SH-SY5Y (cell line): ENCODE data around the gene PDHA1.

Experiments used
- GATA2 ChIP-seq: IDR thresholded peaks from 2 replicates; pipeline ENCODE4 v1.6.1; 2011; ENCODE audit warnings: mild to moderate bottlenecking, low read depth, low read length
- GATA3 ChIP-seq: IDR thresholded peaks from 2 replicates; pipeline ENCODE4 v1.6.1; 2011; ENCODE audit warnings: low read depth, mild to moderate bottlenecking, low read length, moderate library complexity

DNA sequence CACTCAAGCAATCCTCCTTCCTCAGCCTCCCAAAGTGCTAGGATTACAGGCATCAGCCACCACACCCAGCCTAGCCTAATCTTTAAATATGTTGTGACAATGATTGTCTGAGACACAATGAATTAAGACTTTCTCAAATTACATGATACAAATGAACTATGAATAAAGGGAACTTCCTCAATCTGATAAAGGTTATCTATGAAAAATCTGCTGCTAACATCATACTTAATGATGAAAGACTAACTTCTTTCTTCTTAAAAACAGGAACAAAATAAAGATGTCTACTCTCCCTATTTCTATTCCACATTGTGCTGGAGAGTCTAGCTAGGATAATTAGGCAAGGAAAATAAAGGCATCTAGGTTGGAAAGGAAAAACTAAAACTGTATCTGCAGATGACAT is 60.0 kb downstream of the PDHA1 start:
- TF ChIP-seq GATA2 (no peak), GATA3 (no peak)
